Hepatocyte (in vitro differentiated cells): ENCODE results near the gene C16orf86. TPM values are rescaled to one million over a fixed set of nuclear protein-coding genes. Genes with fewer than 3 reads are reported as not detected.

Source experiments
- DNase-seq: peaks from one replicate; pipeline ENCODE4 v3.0.0-alpha.2; 2016; ENCODE audit warnings: low spot score
- H2AFZ ChIP-seq: fragments of 200-600 bp; sonication (generic); 2 replicates; pipeline ENCODE4 v1.6.0; 2016; ENCODE audit warnings: antibody characterized with exemption, mild to moderate bottlenecking
- H3K27ac ChIP-seq: fragments of 200-600 bp; sonication (generic); 2 replicates; pipeline ENCODE4 v1.5.1; 2016; ENCODE audit warnings: mild to moderate bottlenecking
- H3K27me3 ChIP-seq: fragments of 200-600 bp; sonication (generic); 2 replicates; pipeline ENCODE4 v1.6.1; 2016
- H3K36me3 ChIP-seq: fragments of 200-600 bp; sonication (generic); replicated peaks from 2 replicates; pipeline ENCODE4 v1.5.1; 2016; ENCODE audit warnings: low read depth; ENCODE audit not compliant: insufficient read depth
- H3K4me1 ChIP-seq: fragments of 200-600 bp; sonication (generic); 2 replicates; pipeline ENCODE4 v1.5.1; 2016; ENCODE audit warnings: mild to moderate bottlenecking, moderate library complexity; ENCODE audit not compliant: insufficient read depth
- H3K4me2 ChIP-seq: fragments of 200-600 bp; sonication (generic); 2 replicates; pipeline ENCODE4 v1.6.0; 2016
- H3K4me3 ChIP-seq: fragments of 200-600 bp; sonication (generic); 2 replicates; pipeline ENCODE4 v1.5.1; 2016; ENCODE audit warnings: mild to moderate bottlenecking
- H3K79me2 ChIP-seq: fragments of 200-600 bp; sonication (generic); 2 replicates; pipeline ENCODE4 v1.6.0; 2017; ENCODE audit warnings: mild to moderate bottlenecking
- H3K9me2 ChIP-seq: fragments of 200-600 bp; sonication (generic); replicated peaks from 2 replicates; pipeline ENCODE4 v1.6.0; 2017; ENCODE audit warnings: mild to moderate bottlenecking; ENCODE audit not compliant: insufficient read depth
- H3K9me3 ChIP-seq: fragments of 200-600 bp; sonication (generic); 2 replicates; pipeline ENCODE4 v1.5.1; 2016; ENCODE audit warnings: low read depth, mild to moderate bottlenecking
- H4K20me1 ChIP-seq: fragments of 200-600 bp; sonication (generic); 2 replicates; pipeline ENCODE4 v1.6.0; 2016; ENCODE audit warnings: mild to moderate bottlenecking; ENCODE audit not compliant: insufficient read depth, poor library complexity, severe bottlenecking
- EZH2 ChIP-seq: fragments of 200-600 bp; sonication (generic); IDR thresholded peaks from 2 replicates; pipeline ENCODE4 v1.6.1; 2016; ENCODE audit warnings: antibody characterized with exemption, mild to moderate bottlenecking, borderline replicate concordance
- EZH2phosphoT487 ChIP-seq: fragments of 200-600 bp; sonication (generic); IDR thresholded peaks from one replicate; pipeline ENCODE4 v1.6.1; 2018; ENCODE audit warnings: antibody characterized with exemption, mild to moderate bottlenecking, low read depth, moderate library complexity; ENCODE audit not compliant: unreplicated experiment, severe bottlenecking
- WGBS: methylation state at CpG from one replicate; pipeline ENCODE4 v1.1.6; 2016; ENCODE audit warnings: low lambda C conversion rate; ENCODE audit errors: missing lambda C conversion rate; 5-methylcytosine and 5-hydroxymethylcytosine counted together
- polyA plus RNA-seq: library from polyadenylated mRNA; unstranded; fragments of >200 nt; fragmentation: Nextera tagmentation; extraction: Ambion mirVana; gene quantifications from 2 replicates; pipeline ENCODE4 v1.2.1, GENCODE V29; 2016
- total RNA-seq: library from RNA; depleted of rRNA; stranded (reverse); fragments of >200 nt; gene quantifications from 2 replicates; pipeline ENCODE4 v1.2.3, GENCODE V29; 2014
- TF ChIP-seq, protein P1 (sequence below): fragments of 200-600 bp; sonication (generic); IDR thresholded peaks from 2 replicates; pipeline ENCODE4 v1.5.1; 2016; ENCODE audit warnings: antibody characterized with exemption, mild to moderate bottlenecking; ENCODE audit not compliant: poor library complexity

C16orf86 gene
- total and polyA plus RNA-seq, 2 experiments from 2014 or later, result 2.3 to 4.1 TPM

DNA sequence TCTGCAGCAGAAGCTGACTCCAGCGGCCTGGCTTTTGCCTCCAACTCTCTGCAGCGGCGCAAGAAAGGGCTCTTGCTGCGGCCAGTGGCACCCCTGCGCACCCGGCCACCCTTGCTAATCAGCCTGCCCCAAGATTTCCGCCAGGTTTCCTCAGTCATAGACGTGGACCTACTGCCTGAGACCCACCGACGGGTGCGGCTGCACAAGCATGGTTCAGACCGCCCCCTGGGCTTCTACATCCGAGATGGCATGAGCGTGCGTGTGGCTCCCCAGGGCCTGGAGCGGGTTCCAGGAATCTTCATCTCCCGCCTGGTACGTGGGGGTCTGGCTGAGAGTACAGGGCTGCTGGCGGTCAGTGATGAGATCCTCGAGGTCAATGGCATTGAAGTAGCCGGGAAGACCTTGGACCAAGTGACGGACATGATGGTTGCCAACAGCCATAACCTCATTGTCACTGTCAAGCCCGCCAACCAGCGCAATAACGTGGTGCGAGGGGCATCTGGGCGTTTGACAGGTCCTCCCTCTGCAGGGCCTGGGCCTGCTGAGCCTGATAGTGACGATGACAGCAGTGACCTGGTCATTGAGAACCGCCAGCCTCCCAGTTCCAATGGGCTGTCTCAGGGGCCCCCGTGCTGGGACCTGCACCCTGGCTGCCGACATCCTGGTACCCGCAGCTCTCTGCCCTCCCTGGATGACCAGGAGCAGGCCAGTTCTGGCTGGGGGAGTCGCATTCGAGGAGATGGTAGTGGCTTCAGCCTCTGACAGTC is 4.5 kb upstream of the C16orf86 start:
- Histone ChIP-seq H3K79me2 (peaks cover 7% of the 10 kb centered on the region), H4K20me1 (no peaks in the 10 kb centered on the region), H3K36me3 (no peaks in the 10 kb centered on the region), H3K27me3 (no peaks in the 10 kb centered on the region), H2AFZ (no peak overlapping the region), H3K4me3 (no peak overlapping the region), H3K4me2 (peak overlapping the region; percentile 86), H3K9me2 (no peaks in the 10 kb centered on the region), H3K9me3 (no peaks in the 10 kb centered on the region), H3K4me1 (peaks cover 11% of the 10 kb centered on the region), H3K27ac (no peak overlapping the region)
- WGBS, result 95% methylated on average over 32 of the region's 34 CpGs
- TF ChIP-seq EZH2, result no peak
- TF ChIP-seq, protein P1, sequence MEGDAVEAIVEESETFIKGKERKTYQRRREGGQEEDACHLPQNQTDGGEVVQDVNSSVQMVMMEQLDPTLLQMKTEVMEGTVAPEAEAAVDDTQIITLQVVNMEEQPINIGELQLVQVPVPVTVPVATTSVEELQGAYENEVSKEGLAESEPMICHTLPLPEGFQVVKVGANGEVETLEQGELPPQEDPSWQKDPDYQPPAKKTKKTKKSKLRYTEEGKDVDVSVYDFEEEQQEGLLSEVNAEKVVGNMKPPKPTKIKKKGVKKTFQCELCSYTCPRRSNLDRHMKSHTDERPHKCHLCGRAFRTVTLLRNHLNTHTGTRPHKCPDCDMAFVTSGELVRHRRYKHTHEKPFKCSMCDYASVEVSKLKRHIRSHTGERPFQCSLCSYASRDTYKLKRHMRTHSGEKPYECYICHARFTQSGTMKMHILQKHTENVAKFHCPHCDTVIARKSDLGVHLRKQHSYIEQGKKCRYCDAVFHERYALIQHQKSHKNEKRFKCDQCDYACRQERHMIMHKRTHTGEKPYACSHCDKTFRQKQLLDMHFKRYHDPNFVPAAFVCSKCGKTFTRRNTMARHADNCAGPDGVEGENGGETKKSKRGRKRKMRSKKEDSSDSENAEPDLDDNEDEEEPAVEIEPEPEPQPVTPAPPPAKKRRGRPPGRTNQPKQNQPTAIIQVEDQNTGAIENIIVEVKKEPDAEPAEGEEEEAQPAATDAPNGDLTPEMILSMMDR, result no peak
- TF ChIP-seq EZH2phosphoT487, result no peak
- no peak for DNase-seq

- no peak overlapping the region for H3K4me2 ChIP-seq
- TF ChIP-seq, protein P1, result no peak
- TF ChIP-seq EZH2 (no peak), EZH2phosphoT487 (no peak)
- H3K9me3 ChIP-seq, result no peaks in the 10 kb centered on the region
- no peaks in the 10 kb centered on the region for H3K36me3 ChIP-seq
- H2AFZ ChIP-seq, result no peak overlapping the region
- peaks cover 7% of the 10 kb centered on the region for H3K79me2 ChIP-seq
- no peak overlapping the region for H3K4me3 ChIP-seq
- H3K27ac ChIP-seq, result no peak overlapping the region
- no peaks in the 10 kb centered on the region for H3K27me3 ChIP-seq
- peaks cover 17% of the 10 kb centered on the region for H3K4me1 ChIP-seq
- H4K20me1 ChIP-seq, result no peaks in the 10 kb centered on the region
- no peaks in the 10 kb centered on the region for H3K9me2 ChIP-seq
- DNase-seq, result no peak
These were observed 4.0 kb upstream of the C16orf86 start for GRCh38 chr16:67662653-67663010.

DNA sequence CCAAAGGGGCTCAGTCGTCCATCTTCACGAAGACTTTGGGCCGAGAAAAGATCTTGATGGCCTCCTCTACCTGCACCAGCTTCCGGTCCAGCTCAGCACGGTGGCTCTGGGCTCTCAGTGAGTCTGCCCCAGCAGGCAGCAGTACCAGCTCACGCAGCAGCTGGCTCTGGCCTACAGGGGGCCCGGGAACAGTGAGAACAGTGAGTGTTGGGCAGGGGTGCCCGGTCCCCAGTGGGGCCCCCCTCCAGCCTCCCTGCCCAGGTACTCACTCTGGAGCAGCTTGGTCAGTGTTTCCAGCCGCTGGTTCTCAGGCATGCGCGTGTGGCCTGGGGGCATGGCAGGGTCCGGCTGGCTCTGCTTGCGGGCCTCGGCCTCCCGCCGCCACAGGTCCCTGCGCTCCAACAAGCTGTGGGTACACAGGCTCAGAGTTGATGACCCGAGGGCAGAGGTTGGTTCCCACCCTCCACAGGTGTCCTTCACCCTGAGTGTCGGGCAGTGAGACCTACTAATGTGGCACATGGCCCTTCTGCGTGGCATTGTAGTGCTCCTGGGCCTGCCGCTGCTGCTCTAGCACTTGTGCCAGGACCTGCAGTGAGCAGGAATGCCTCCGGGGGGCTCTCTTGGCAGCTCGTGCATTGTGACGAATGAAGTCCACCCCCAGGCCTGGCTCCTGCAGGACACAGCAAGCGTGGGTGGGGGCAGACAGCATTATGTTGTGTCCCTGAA is 3.3 kb upstream of the C16orf86 start:
- no peaks in the 10 kb centered on the region for H3K36me3 ChIP-seq
- H2AFZ ChIP-seq, result no peak overlapping the region
- H3K4me2 ChIP-seq, result no peak overlapping the region
- no peaks in the 10 kb centered on the region for H3K9me2 ChIP-seq
- no peak overlapping the region for H3K27ac ChIP-seq
- peaks cover 7% of the 10 kb centered on the region for H3K79me2 ChIP-seq
- H4K20me1 ChIP-seq, result no peaks in the 10 kb centered on the region
- H3K4me3 ChIP-seq, result no peak overlapping the region
- WGBS, result 87% methylated on average over 25 of the region's 25 CpGs
- no peak for DNase-seq
- H3K4me1 ChIP-seq, result peaks cover 18% of the 10 kb centered on the region
- no peaks in the 10 kb centered on the region for H3K9me3 ChIP-seq
- H3K27me3 ChIP-seq, result no peaks in the 10 kb centered on the region
- TF ChIP-seq, protein P1, result no peak
- no peak for TF ChIP-seq EZH2phosphoT487
- TF ChIP-seq EZH2, result no peak
